Measurements from ENCODE around the gene B4GALT5.

- TF ChIP-seq CTCF (IDR thresholded peaks at IDR 0.05) (peak; percentile 90 to 98 (median 96)), POLR2A (IDR thresholded peaks at IDR 0.05) (no peak)
These were observed 104.7 kb downstream of the B4GALT5 start for GRCh38 chr20:49608752-49609670.
